SU-DHL-6 (cell line): Measurements from ENCODE around the gene RIN3.

Source experiments
- H2AFZ ChIP-seq: fragments of 200-600 bp; sonication (generic); 2 replicates; pipeline ENCODE4 v1.6.1; 2014; ENCODE audit warnings: low read depth, mild to moderate bottlenecking, moderate library complexity, mixed read lengths, antibody characterized with exemption, low read length; ENCODE audit not compliant: severe bottlenecking
- H3F3A ChIP-seq: fragments of 200-600 bp; shearing (Covaris generic); 2 replicates; pipeline ENCODE4 v1.6.0; 2016; ENCODE audit warnings: antibody characterized with exemption, mild to moderate bottlenecking; ENCODE audit not compliant: insufficient read depth
- H3K27ac ChIP-seq: fragments of 200-600 bp; sonication (generic); 2 replicates; pipeline ENCODE4 v1.5.1; 2016; ENCODE audit warnings: low read depth, mild to moderate bottlenecking, low read length, moderate library complexity, mixed read lengths
- H3K27me3 ChIP-seq: fragments of 200-600 bp; sonication (generic), shearing (Covaris generic); 2 replicates; pipeline ENCODE4 v1.6.0; 2014; ENCODE audit warnings: mild to moderate bottlenecking, low read length
- H3K36me3 ChIP-seq: fragments of 200-600 bp; sonication (generic); 2 replicates; pipeline ENCODE4 v1.6.1; 2014; ENCODE audit warnings: mild to moderate bottlenecking, low read length, mixed read lengths
- H3K4me2 ChIP-seq: fragments of 300-600, 200-600 bp; shearing (Covaris generic), sonication (generic); 2 replicates; pipeline ENCODE4 v1.6.0; 2014; ENCODE audit warnings: low read length, low read depth, mild to moderate bottlenecking; ENCODE audit not compliant: poor library complexity, severe bottlenecking
- H3K4me3 ChIP-seq: fragments of 200-600 bp; sonication (generic); 2 replicates; pipeline ENCODE4 v1.5.1; 2014; ENCODE audit warnings: antibody characterized with exemption, low read length, mild to moderate bottlenecking, mixed read lengths; ENCODE audit not compliant: insufficient read depth, poor library complexity, severe bottlenecking
- H3K79me2 ChIP-seq: fragments of 200-600 bp; sonication (generic); 2 replicates; pipeline ENCODE4 v1.6.1; 2014; ENCODE audit warnings: mild to moderate bottlenecking, low read length, moderate library complexity; ENCODE audit not compliant: insufficient read depth
- H3K9ac ChIP-seq: fragments of 200-600 bp; sonication (generic); 2 replicates; pipeline ENCODE4 v1.7.0; 2014; ENCODE audit warnings: mild to moderate bottlenecking, low read length
- H3K9me2 ChIP-seq: fragments of 200-600 bp; sonication (generic); replicated peaks from 2 replicates; pipeline ENCODE4 v1.6.1; 2014; ENCODE audit warnings: low read length; ENCODE audit not compliant: insufficient read depth
- H3K9me3 ChIP-seq: fragments of 200-600 bp; sonication (generic); 2 replicates; pipeline ENCODE4 v1.6.1; 2014; ENCODE audit warnings: low read length, mixed read lengths; ENCODE audit not compliant: insufficient read depth
- H4K20me1 ChIP-seq: fragments of 200-600 bp; sonication (generic); 2 replicates; pipeline ENCODE4 v1.6.1; 2014; ENCODE audit warnings: low read depth, mild to moderate bottlenecking, antibody characterized with exemption, low read length, moderate library complexity, mixed read lengths
- CTCF ChIP-seq: fragments of 200-600 bp; sonication (generic); IDR thresholded peaks from one replicate; pipeline ENCODE4 v1.5.1; 2017; ENCODE audit warnings: antibody characterized with exemption, mild to moderate bottlenecking, low read length, moderate library complexity; ENCODE audit not compliant: insufficient read depth, poor library complexity, severe bottlenecking
- EZH2phosphoT487 ChIP-seq: fragments of 200-600 bp; sonication (generic), shearing (Covaris generic); conservative IDR thresholded peaks from 2 replicates; pipeline ENCODE4 v1.6.1; 2018; ENCODE audit warnings: mild to moderate bottlenecking, antibody characterized with exemption, low read length, moderate library complexity, mixed read lengths

Gene RIN3

GRCh38 chr14:92658684-92659083 is 145.1 kb downstream of the RIN3 start:
- H3F3A ChIP-seq: no peaks in the 10 kb centered on the region
- H3K9me3 ChIP-seq: no peaks in the 10 kb centered on the region
- no peak overlapping the region for H3K27ac ChIP-seq
- no peaks in the 10 kb centered on the region for H4K20me1 ChIP-seq
- no peaks in the 10 kb centered on the region for H3K9me2 ChIP-seq
- TF ChIP-seq EZH2phosphoT487 (no peak), CTCF (no peak)
- no peak overlapping the region for H3K4me3 ChIP-seq
- H3K79me2 ChIP-seq: no peaks in the 10 kb centered on the region
- H3K9ac ChIP-seq: no peak overlapping the region
- no peaks in the 10 kb centered on the region for H3K27me3 ChIP-seq
- H2AFZ ChIP-seq: no peak overlapping the region
- no peak overlapping the region for H3K4me2 ChIP-seq
- H3K36me3 ChIP-seq: no peaks in the 10 kb centered on the region

- no peaks in the 10 kb centered on the region for H3K36me3 ChIP-seq
- no peaks in the 10 kb centered on the region for H3K27me3 ChIP-seq
- H3K27ac ChIP-seq: no peak overlapping the region
- H3K9me2 ChIP-seq: no peaks in the 10 kb centered on the region
- no peak overlapping the region for H3K9ac ChIP-seq
- no peaks in the 10 kb centered on the region for H3K9me3 ChIP-seq
- no peak overlapping the region for H2AFZ ChIP-seq
- TF ChIP-seq EZH2phosphoT487 (no peak), CTCF (no peak)
- H3F3A ChIP-seq: no peaks in the 10 kb centered on the region
- H4K20me1 ChIP-seq: no peaks in the 10 kb centered on the region
- no peak overlapping the region for H3K4me2 ChIP-seq
- H3K79me2 ChIP-seq: no peaks in the 10 kb centered on the region
- no peak overlapping the region for H3K4me3 ChIP-seq
These were observed 146.4 kb downstream of the RIN3 start for GRCh38 chr14:92659765-92660561.

GRCh38 chr14:92660571-92660970 is 147.0 kb downstream of the RIN3 start:
- Histone ChIP-seq H3K9me2 (no peaks in the 10 kb centered on the region), H3K9me3 (no peaks in the 10 kb centered on the region), H3K4me3 (no peak overlapping the region), H3K79me2 (no peaks in the 10 kb centered on the region), H3K36me3 (no peaks in the 10 kb centered on the region), H3K27me3 (no peaks in the 10 kb centered on the region), H3K4me2 (no peak overlapping the region), H3K9ac (no peak overlapping the region), H3K27ac (no peak overlapping the region), H4K20me1 (no peaks in the 10 kb centered on the region), H3F3A (no peaks in the 10 kb centered on the region), H2AFZ (no peak overlapping the region)
- TF ChIP-seq EZH2phosphoT487 (no peak), CTCF (no peak)
